BE2C (cell line): ENCODE data around the gene HSPB8.
A peak's percentile ranks its signal among the peaks of the same experiment; 100 is the strongest.

Experiments
- DNase-seq: peaks from one replicate; pipeline ENCODE4 v3.0.0-alpha.2; 2020
- H3K27me3 ChIP-seq: fragments of 250-450 bp; sonication (Bioruptor Pico); 2 replicates; pipeline ENCODE4 v1.5.1; 2020; ENCODE audit warnings: mild to moderate bottlenecking
- H3K36me3 ChIP-seq: fragments of 250-450 bp; sonication (Bioruptor Pico); 2 replicates; pipeline ENCODE4 v1.5.1; 2020; ENCODE audit warnings: mild to moderate bottlenecking
- H3K4me1 ChIP-seq: fragments of 250-450 bp; sonication (Bioruptor Pico); 2 replicates; pipeline ENCODE4 v1.5.1; 2020
- H3K4me3 ChIP-seq: 2 replicates; pipeline ENCODE4 v1.5.1; 2011; ENCODE audit warnings: low read depth, low read length
- H3K9me3 ChIP-seq: fragments of 250-450 bp; sonication (Bioruptor Pico); 2 replicates; pipeline ENCODE4 v1.5.1; 2020
- CTCF ChIP-seq: IDR thresholded peaks from 2 replicates; pipeline ENCODE4 v1.5.1; 2012; ENCODE audit warnings: mild to moderate bottlenecking, low read depth, low read length

The HSPB8 gene

GRCh38 chr12:119153477-119154434 is 25.0 kb upstream of the HSPB8 start:
- Histone ChIP-seq H3K4me1 (no peaks in the 10 kb centered on the region), H3K27me3 (no peaks in the 10 kb centered on the region), H3K9me3 (no peaks in the 10 kb centered on the region; the same call in 1 of the 2 replicates), H3K4me3 (no peak overlapping the region), H3K36me3 (peaks cover 66% of the 10 kb centered on the region)
- peak; percentile 37 for DNase-seq
- TF ChIP-seq CTCF: no peak

- H3K27me3 ChIP-seq: no peaks in the 10 kb centered on the region
- DNase-seq: peak; percentile 53
- peaks cover 62% of the 10 kb centered on the region for H3K36me3 ChIP-seq
- no peaks in the 10 kb centered on the region for H3K4me1 ChIP-seq
- H3K4me3 ChIP-seq: no peak overlapping the region
- TF ChIP-seq CTCF: no peak
- no peaks in the 10 kb centered on the region; the same call in 1 of the 2 replicates for H3K9me3 ChIP-seq
Observed at GRCh38 chr12:119154435-119154818, 24.3 kb upstream of the HSPB8 start.

- peak; percentile 19; the same call in 1 of the 2 replicates for TF ChIP-seq CTCF
- H3K36me3 ChIP-seq: peaks cover 44% of the 10 kb centered on the region
- peak; percentile 27 for DNase-seq
- H3K4me1 ChIP-seq: no peaks in the 10 kb centered on the region
- no peaks in the 10 kb centered on the region for H3K27me3 ChIP-seq
- H3K4me3 ChIP-seq: no peak overlapping the region
- H3K9me3 ChIP-seq: no peaks in the 10 kb centered on the region
Observed at GRCh38 chr12:119156401-119157044, 22.2 kb upstream of the HSPB8 start.

GRCh38 chr12:119157528-119157927 is 21.2 kb upstream of the HSPB8 start:
- DNase-seq: no peak
- no peaks in the 10 kb centered on the region for H3K4me1 ChIP-seq
- no peak overlapping the region for H3K4me3 ChIP-seq
- no peaks in the 10 kb centered on the region for H3K9me3 ChIP-seq
- peaks cover 34% of the 10 kb centered on the region for H3K36me3 ChIP-seq
- no peak for TF ChIP-seq CTCF
- no peaks in the 10 kb centered on the region for H3K27me3 ChIP-seq

- peaks cover 30% of the 10 kb centered on the region for H3K36me3 ChIP-seq
- no peak for TF ChIP-seq CTCF
- no peaks in the 10 kb centered on the region for H3K4me1 ChIP-seq
- H3K4me3 ChIP-seq: no peak overlapping the region
- no peak for DNase-seq
- H3K9me3 ChIP-seq: no peaks in the 10 kb centered on the region
- no peaks in the 10 kb centered on the region for H3K27me3 ChIP-seq
Observed at GRCh38 chr12:119157978-119158377, 20.8 kb upstream of the HSPB8 start.

- Histone ChIP-seq H3K36me3 (peaks cover 25% of the 10 kb centered on the region), H3K4me1 (no peaks in the 10 kb centered on the region), H3K4me3 (no peak overlapping the region), H3K27me3 (no peaks in the 10 kb centered on the region), H3K9me3 (no peaks in the 10 kb centered on the region)
- no peak for TF ChIP-seq CTCF
- DNase-seq: no peak
Observed at GRCh38 chr12:119158402-119158801, 20.3 kb upstream of the HSPB8 start.
